HG03139 (cell line): ENCODE results near the gene ATP8A2.

Experiments
- ATAC-seq: cut with Tn5 transposase; IDR thresholded peaks from one replicate; pipeline ENCODE4 v1.9.1; 2021; ENCODE audit not compliant: unreplicated experiment

The ATP8A2 gene

GRCh38 chr13:25844559-25845434, 473.0 kb downstream of the ATP8A2 start:
- ATAC-seq: no peak

- ATAC-seq: no peak
These were observed 474.6 kb downstream of the ATP8A2 start for GRCh38 chr13:25846222-25846984.

GRCh38 chr13:25847145-25847544, 475.4 kb downstream of the ATP8A2 start:
- peak; percentile 61 for ATAC-seq

- ATAC-seq: no peak
These were observed 476.2 kb downstream of the ATP8A2 start for GRCh38 chr13:25847635-25848626.

- no peak for ATAC-seq
These were observed 477.3 kb downstream of the ATP8A2 start for GRCh38 chr13:25848812-25849745.

GRCh38 chr13:25857830-25858229, 486.1 kb downstream of the ATP8A2 start:
- ATAC-seq: no peak

- no peak for ATAC-seq
These were observed 487.8 kb downstream of the ATP8A2 start for GRCh38 chr13:25859528-25859927.

- ATAC-seq: no peak
These were observed 488.5 kb downstream of the ATP8A2 start for GRCh38 chr13:25860265-25860664.

- no peak for ATAC-seq
These were observed 489.1 kb downstream of the ATP8A2 start for GRCh38 chr13:25860862-25861261.

- no peak for ATAC-seq
These were observed 490.4 kb downstream of the ATP8A2 start for GRCh38 chr13:25862156-25862555.

- ATAC-seq: no peak
These were observed 492.3 kb downstream of the ATP8A2 start for GRCh38 chr13:25864116-25864515.

- ATAC-seq: no peak
These were observed 493.2 kb downstream of the ATP8A2 start for GRCh38 chr13:25864936-25865335.

- ATAC-seq: no peak
These were observed 493.6 kb downstream of the ATP8A2 start for GRCh38 chr13:25865391-25865790.

- ATAC-seq: no peak
These were observed 495.3 kb downstream of the ATP8A2 start for GRCh38 chr13:25867038-25867437.

- no peak for ATAC-seq
These were observed 496.7 kb downstream of the ATP8A2 start for GRCh38 chr13:25868490-25868889.

- ATAC-seq: no peak
These were observed 498.2 kb downstream of the ATP8A2 start for GRCh38 chr13:25869941-25870340.

GRCh38 chr13:25871389-25872125, 499.8 kb downstream of the ATP8A2 start:
- ATAC-seq: no peak

GRCh38 chr13:25872481-25873241, 500.9 kb downstream of the ATP8A2 start:
- ATAC-seq: no peak
